HG03342 (cell line): ENCODE results near the gene MAP4K4.
"Not testable (repeated sequence)": the region's sequence is repeated elsewhere in the genome, so short reads cannot be mapped to it uniquely, and the experiment has no call there.

Experiments used
- ATAC-seq: cut with Tn5 transposase; IDR thresholded peaks from one replicate; pipeline ENCODE4 v1.9.1; 2021; ENCODE audit warnings: mild to moderate bottlenecking, moderate library complexity; ENCODE audit not compliant: unreplicated experiment

MAP4K4 gene

DNA sequence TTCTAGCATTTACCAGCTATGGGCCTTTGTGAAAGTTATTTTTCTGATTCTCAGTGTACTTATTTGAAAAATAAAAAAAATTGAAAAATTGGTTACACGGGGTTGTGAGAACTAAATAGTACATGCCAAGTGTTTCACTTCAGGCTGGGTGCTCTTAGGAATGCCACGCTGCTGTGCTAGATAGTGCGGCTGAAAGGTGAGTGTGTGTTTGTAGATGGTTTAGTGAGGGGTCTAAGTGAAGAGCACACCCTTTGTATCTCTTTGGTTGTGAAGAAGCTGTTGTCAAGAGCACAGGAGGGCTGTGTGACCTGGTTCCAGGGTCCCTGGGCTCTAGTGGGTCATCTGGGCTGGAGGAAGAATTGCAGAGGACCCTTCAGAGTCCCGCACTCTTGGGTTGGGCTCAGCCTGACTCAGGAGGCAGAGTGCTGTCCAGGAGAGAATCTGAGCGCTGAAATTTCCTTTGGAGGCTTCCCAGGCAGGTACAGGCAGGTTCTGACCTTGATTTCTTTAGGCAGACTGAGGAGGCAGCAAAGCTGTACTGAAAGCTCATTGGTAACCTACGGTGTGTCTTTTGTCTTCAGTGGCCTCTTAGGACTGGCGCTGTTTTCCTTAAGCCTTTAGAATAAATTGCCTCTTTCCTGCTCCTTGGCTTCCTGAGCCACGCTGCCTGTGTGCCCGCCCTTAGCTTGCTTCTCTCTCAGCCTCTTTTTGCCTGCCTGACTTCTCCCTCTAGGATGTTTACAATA is 44.4 kb downstream of the MAP4K4 start:
- ATAC-seq: no peak

DNA sequence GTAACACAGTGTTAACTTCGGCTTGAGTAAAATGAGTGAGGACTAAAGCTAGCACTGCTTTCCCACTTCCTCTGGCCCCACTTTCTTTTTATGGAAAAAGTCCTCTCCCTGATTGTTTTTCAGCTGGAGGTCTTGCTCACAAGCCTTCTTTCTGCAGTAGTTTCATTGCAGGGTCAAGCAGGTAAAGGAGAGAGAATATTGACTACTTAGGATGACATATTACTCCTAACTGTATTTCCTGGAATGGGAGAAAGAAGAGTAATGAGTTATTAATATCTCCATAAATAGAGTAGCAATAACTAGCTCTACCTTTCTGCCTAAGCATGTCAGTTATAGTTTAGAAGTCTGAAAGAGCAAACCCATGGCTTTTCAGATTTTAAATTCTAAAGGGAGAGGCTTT is 45.0 kb downstream of the MAP4K4 start:
- ATAC-seq: no peak

DNA sequence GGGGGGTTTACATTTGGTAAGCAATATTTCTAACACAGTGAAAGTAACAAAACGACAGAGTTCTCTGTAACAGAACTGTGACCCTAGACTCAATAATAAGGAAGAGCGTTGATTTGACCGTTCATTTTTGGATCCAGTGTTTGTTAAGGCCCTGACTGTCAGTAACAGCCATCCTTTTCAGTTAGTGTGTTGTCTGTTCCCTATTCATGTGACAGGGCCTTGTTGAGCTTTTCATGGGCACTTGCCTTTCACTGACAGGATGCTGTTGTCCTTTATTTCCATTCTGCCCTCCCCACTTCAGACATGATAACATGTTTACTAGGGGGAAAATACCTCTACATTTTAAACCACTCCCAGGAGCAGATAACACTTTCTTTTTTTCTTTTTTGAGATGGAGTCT is 45.8 kb downstream of the MAP4K4 start:
- ATAC-seq: no peak

DNA sequence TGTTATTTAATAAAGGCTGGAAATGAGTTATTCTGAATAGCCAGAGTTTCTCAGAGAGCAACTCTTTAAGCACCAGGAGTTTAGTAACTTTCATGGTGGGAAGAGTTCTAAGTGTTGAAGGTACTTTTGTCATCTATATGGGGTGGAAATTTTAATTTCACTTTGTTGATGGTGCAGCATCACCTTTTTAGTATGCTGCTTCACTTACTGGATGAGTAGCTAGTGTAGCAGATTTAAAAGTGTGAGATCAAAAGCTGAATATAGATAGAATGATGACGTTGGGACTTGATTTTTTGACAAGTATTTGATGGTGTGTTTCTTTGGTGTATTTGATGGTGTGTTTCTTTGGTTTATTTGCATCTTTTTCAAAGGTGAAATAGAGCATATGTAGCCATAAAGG is 47.3 kb downstream of the MAP4K4 start:
- ATAC-seq: no peak

DNA sequence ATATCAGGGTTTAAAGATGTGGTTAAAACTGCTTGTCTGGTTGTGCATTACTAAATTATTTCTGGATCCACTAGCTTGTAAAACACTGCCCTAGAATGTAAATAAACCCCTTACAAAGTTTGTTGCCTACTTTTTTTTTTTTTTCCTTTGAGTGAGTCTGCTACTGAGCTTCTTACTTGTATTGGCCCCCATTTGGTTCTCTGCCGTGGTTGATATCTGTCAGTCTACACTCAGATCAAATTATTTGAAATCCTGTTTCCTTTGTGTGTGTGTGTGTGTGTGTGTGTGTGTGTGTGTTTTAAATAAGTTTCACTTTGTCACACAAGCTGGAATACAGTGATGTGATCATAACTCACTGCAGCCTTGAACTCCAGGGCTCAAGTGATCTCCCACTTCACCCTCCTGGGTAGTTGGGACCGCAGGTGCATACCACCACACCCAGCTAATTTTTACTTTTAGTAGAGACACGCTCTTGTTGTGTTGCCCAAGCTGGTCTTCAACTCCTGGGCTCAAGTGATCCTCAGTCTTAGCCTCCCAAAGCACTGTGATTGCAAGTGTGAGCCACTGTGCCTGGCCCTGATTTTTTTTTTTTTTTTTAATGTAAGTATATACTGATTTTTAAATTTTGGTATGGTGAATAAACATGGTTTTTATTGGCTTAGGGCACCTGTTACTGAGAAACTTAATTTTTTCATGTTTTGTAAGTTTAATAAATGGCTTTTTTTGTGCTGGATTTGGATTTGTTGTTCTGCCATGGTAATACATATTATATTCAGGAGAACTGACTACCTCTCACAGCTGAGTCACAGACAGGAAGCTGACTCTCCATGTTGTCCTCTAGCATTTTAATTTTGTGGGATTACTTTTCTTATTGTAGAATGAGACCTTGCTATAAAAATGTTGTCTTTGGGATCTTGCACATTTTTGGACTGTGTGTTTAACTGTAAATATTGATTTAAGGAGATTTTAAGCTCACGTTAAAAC is 48.5 kb downstream of the MAP4K4 start:
- ATAC-seq: no peak

DNA sequence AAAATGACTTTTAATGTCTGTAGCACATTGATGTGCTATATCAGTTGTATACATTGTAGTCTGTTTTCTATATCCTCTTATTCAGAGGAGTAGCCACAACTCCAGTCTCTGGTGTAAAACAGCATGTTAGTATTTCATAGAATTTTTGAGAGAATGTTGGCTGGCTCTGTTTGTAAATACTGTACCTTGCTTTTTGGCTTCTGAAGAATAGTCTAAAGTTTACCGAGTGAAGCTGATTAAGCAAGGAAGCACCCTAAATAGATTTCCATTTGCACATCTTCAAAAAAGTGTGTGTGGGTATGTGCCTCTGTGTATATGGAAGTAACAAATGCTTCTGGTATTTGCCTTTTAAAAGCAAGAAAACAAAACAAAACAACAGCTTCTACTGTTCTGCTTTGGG is 50.5 kb downstream of the MAP4K4 start:
- ATAC-seq: no peak

DNA sequence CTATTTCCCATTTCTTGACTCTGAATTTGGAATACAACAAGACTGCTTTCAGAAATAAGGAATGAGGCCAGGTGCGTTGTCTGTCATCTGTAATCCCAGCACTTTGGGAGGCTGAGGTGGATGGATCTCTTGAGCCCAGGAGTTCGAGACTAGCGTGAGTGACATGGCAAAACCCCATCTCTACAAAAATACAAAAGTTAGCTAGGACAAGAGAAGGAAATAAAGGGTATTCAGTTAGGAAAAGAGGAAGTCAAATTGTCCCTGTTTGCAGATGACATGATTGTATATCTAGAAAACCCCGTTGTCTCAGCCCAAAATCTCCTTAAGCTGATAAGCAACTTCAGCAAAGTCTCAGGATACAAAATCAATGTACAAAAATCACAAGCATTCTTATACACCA is 51.0 kb downstream of the MAP4K4 start:
- not testable (repeated sequence) for ATAC-seq

DNA sequence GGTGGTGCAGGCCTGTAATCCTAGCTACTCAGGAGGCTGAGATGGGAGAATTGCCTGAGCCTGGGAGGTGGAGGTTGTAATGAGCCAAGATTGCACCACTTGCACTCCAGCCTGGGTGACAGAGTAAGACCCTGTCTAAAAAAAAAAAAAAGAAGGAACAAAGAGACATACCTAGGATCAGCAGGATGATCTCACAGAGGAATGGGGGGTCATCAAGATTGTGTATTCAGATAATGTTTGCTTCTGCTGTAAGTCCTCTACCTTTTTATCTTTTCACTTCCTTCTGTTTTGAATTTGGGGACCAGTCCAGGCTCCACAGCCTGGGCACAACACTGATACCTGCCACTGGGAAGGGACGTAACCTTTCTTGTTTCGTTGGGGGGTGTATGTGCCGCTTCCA is 53.2 kb downstream of the MAP4K4 start:
- ATAC-seq: no peak

DNA sequence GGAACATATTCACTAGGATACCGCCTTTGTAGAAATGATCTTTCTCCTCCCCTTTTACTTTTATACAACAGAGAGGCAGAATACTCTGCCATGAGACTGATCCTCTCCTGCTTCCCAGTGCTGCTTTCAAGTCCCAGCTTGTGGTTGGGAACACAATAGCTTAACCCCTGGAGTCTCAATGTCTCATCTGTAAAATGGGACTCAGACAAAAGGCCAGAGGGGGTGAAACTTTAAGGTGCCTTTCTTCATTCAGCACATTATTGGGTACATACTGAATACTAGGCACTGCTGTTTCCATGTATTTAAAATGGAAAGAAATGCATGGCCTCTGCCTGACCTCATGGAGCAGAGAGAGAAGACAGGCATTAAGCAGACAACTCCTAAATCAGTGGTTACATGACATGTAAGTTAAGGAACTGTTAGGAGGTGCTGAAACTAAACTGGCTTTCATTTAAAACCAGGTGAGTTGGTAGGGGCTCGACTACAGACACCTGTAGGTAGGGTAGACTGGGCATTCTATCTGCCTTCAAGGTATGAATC is 53.8 kb downstream of the MAP4K4 start:
- ATAC-seq: no peak

DNA sequence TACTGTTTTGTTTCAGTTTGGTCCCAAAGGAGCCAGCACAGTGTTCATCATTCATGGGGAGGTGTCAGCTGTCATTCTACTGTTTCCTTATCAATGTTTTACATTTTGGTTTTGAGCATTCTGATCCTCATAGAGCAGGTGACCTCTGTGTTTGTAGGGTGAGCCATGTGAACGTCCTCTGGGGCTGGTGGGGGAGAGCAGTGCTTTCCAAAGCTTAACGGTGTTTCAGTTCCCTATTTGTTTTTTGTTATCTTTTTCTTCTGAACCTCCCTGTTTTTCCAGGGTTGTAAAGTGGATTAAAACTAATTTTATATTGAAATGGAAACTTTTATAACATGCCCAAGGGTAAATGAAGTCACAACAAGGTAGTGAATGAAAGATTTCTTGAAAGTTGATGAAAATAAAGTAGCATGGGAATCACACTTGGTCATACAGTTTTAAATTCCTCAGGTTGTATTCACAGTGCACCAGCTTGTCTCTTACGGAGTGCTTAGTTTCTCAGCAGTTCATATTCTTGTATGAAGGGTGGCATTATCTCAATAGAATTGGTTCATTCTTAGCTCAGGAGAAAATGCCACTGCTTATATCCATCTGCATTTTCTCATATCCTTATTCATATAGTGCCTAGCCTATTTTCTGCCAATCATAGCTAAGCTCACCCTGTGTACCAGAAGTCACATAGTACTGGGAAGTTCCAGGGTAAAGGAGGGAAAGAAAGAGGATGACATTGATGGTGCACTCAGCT is 54.5 kb downstream of the MAP4K4 start:
- peak; percentile 79 for ATAC-seq

DNA sequence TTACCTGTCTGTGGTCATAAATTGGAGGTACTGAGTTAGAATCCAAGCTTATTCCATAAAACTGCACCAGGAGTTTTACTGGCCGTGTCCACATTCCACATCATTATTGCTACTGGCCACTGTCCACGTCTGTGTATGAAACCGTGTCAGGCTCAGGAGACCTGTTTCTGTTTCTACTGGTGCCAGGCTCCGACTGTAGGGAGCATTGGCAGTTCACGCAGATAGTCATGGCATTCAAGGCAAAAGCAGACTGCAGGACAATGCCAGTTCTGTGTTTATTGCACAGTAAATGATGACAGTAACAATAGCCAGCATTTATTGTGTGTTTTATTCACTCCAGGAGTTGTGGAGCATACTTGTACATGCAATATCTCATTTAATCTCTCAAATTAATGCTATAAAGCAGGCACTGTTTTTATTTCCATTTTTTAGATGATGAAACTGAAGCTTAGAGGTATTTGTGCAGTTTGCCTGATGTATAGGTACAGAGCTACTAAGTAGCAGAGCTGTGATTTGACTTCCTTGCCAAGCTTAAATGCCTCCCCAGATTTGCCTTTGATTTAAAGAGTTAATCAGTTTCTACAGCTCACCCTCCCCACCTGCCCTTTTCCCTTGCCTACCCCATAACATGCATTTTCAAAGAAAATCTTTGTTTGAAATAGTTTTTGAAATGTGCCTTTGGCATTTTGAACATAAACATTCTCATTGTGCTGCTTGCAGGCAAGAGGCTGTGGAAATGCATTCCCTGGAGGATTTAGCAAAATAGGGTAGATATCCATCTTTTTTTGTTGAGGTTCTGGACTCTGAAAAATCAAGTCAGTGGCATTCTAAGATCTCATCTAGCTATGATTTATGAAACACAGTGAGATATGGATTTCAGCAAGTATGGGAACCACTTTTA is 55.5 kb downstream of the MAP4K4 start:
- no peak for ATAC-seq

DNA sequence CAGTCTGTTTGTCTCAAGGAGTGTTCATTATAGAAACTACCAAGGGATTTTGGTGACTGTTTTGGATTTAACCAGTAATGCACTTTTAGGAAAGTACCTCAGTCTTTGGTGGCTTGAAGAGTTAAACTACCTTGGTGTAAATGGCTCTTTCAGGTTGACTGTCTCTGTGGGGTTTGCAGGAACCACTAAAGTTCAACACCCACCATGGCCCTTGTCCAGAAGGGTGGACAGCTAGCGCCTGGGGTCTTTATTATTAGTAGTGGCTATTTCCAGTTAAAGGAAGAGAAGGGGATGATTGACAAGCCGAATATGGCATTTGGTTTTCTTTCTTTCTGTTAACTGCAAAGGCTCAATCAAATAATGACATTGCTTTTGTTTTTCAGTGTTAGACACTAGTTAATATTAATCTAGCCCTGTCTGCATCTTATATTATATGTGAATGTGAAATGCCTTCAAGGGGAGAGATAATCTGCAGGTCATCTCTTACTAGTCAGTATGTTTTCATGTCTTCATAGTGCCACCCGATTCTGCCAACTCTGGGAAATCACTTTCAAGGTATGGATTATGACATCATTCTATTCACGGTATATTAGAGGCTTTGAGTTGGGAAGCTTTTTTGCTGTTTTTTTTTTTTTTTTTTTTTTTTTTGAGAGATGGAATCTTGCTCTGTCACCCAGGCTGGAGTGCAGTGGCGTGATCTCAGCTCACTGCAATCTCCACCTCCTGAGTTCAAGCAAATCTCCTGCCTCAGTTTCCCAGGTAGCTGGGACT is 56.4 kb downstream of the MAP4K4 start:
- no peak for ATAC-seq

DNA sequence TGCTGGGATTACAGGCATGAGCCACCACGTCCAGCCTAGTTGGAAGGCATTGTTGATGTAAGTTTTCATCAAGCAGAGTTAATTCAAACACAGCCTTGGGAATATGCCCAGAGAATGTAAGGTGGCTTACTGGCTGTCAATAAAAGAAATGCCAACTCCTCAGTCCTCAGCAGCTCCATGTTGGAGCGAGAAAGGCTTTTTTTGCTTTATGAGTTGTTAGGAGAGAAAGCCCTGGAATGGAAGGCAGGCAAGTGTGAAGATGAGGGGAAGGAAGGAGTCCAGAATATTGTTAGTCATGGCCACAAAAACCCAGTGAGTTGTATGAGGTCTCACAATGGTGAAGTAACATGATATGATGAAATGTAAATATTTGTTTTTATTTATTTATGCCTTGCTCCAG is 57.1 kb downstream of the MAP4K4 start:
- ATAC-seq: no peak

DNA sequence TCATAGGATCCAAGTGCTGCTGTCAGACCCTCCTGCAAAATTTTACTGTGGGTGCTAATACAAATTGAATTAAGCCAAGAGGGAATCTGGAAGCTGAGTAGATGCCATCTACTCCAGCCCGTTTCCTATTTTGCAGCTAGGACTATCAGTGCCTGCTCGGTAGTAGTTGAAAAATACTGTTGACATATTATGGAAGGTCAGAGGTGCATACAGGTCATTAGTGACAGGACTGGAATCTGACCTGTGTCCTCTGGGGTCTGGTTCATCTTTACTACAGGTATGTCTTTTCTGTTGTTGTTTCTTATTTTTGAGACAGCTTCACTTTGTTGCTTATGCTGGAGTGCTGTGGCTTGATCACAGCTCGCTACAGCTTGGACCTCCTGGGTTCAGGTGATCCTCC is 58.8 kb downstream of the MAP4K4 start:
- no peak for ATAC-seq

DNA sequence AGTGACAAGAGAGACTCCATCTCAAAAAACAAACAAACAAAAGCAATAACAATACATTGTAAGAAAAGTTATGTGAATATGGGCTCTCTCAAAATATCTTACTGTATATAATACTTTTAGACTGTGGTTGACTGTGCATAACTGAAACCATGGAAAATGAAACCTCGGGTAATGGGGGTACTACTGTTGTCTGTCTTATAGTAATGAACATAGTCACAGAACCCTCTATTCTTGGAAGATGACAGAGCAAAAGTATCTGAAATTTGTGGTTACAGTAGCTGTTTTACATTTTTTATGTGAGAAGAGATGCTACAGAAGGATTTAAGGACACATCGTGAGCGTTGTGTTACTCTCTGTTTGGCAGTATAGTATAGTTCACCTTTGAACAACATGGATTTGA is 60.5 kb downstream of the MAP4K4 start:
- ATAC-seq: peak; percentile 48

DNA sequence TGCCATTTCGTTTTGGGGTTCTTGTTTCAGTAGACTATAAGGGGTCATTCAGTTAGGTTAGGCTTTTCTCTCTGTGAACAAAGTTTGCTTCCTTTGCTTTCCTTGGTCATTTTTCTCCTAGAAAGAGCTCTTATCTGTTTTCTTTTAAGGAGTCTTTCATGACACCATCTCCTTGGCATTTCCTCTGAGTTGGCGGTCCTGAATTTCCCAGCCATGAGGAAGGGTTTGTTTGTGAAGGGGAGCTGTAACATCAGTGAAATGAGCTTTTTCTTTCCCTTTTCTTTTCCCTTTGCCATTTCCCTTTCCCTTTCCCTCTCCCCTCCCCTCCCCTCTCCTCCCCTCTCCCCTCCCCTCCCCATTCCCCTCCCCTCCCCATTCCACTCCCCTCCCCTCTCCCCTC is 61.7 kb downstream of the MAP4K4 start:
- no peak for ATAC-seq

DNA sequence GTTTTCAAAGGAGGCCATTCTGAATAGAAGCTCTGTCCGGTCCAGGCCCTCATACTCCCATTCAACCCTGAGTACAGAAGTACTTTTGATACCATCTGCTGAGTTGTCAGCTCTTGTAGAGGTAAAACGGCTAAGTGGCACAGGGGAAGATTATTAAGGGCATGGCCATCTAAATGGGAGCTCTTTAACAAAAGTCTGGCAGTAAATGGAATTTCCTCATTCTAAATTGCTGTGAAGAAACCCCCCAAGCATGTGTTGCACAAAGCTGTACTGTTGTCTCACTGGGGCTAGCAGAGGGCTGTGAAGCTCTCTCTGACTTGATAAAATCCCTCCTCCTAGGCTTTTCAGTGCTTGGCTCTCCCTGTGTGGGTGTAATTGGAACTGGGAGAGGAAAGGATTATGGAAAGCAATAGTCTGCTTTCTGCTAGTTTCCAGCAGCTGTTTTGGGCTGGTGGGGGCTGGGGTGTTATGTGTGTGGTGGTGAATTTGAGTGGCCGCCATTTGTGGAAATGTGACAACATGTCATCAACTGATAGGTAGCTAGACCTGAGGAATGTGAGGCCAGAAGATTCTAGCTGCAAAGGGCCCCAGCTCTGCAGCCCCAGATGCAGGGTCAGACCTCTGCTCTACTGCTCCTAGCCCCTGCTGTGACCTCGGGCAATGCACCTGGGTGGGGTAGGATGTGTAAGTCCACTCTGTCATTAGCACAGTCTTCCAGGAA is 65.1 kb downstream of the MAP4K4 start:
- no peak for ATAC-seq

DNA sequence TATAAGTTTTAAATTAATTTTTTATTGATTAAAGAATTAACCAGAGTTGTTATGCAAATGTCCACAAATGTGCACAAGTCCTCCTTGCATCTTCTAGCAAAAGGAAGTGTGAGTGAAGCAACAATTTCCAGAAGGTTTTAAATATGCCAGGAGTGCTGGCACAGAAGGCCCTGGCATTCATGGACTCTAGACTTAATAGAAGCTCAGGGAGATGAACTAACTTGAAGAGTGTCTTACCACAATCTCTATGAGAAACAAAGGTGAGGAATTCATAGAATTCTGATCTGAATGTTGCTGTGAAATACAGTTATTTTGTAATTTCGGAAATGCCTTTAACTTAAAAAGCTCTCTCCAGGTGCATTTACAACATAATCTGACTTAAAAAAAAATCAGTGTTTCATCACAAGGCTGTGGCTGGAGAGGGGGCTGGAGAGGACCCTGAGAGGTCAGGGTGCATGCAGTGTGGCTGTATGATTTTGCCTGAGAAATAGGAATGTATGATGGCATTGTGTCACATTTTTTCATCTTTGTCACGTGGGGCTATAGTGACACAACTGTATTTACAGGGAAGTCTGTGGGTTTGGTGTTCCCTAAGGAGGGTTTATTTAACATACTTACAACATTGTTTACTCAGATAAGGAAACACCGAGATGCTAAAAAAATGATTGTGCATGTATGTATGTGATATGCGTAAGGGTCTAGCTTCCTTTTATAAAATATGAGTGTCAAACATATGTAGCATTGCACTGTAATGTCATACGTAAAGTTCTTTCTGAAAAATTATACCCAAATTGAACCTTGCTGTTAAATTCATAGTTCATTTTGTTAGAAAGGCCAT is 66.2 kb downstream of the MAP4K4 start:
- ATAC-seq: no peak
